NCI-H2081 treated with DMSO at 0.1 percent for 48 hours (cell line): ENCODE measurements around the gene BDNF.
"Not testable (repeated sequence)": the region's sequence is repeated elsewhere in the genome, so short reads cannot be mapped to it uniquely, and the experiment has no call there.

ENCODE experiments used
- DNase-seq: peaks from one replicate; lab custom pipeline; 2025; lab: John Stamatoyannopoulos, UW

Gene BDNF

GRCh38 chr11:27665508-27666101 lies 34.6 kb downstream of the BDNF start:
- DNase-seq, result not testable (repeated sequence)

DNA sequence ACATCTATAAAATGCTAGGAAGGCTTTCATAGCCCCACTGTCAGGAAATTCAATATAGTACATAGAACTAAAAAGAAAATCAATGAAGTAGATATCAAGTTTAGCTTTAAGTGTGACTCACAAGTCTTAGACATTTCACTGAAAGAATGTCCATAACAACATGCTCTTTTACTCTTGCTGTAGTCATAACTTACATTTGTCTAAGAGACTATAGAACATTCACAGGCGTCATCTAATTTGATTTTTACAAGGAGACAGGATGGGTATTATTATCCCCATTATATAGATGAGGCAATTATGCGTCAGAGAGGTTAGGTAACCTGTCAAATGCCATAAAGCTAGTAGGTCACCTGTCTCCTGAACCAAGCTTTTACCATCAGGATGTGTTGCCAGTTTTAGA lies 36.9 kb downstream of the BDNF start:
- no peak for DNase-seq

DNA sequence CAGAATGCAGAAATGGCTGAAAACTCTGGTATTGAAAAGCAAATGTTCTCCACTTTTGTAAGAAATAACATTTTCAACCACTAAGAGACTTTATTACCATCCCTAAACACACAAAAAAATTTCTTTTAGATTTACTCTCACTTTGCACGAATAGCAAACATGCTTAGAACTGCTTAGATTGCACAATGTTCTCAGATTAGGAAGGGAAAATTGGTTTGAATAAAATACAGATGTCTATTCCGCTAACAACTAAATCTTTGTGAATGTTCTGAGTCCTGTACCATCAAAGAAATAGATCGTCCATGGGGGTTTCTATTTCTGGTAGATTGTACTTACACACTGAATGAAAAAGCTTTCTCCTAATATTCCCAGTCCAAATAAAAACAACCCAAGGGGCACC lies 40.1 kb downstream of the BDNF start:
- no peak for DNase-seq

DNA sequence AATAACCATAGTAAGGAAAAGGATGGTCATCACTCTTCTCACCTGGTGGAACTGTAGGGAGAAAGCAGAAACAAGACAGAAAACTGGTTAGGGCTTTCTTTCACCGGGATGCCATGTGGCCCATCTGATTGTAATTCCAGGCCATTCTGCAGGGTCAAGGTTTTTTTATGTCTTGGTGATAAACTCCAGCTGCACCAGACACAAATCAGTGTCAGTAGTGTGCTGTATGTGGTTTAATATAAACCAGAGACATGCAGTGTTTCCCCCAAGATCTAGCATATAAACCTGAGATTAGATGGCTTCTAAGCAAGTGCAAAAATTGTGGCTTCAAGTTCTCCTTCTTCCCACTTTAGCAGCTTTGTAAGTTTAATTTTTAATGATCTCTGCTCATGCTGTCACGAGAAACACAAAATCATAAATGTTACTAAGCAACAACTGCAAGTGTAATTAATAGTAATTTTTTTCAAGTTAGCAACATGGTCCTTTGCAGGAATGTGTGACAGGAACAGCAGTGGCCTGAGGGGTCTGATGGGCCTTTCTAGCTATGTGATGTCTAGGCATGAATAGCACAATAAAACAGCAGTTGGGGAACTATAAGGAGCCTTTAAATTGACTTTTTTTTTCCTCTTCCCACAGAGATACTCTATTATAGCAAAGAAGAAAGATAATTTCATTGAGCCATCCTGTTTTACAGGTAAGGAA lies 41.6 kb downstream of the BDNF start:
- no peak for DNase-seq

DNA sequence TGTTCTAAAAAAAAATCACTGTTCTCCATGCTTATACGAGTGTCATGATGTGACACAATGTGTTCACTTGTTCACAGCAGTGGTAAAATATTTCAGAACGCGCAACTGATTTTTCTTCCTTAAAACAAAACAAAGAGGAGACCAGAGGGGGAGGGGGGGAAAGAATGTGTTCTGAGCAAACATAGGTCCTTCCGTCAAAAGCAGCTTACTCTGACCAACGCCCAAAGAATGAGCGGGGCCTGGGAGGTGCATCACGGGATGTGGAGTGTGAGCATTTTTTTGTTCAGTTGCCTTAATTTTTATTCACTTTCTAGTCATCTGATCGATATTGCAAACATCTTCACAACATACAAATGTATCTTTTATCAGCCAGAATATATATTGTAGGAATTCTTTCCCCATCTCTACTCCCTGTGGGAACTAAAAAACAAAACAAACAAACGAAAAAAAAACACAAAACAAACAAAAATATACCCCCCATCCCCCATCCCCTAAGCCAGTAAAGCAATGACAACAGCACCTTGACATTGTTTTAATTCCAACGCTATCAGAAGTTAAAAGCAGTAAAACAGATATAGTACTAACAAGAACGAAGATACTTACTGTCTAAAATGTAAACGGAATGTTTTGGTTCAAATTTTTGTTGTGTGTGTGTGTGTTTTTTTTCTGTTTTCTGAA lies 43.3 kb downstream of the BDNF start:
- no peak for DNase-seq

DNA sequence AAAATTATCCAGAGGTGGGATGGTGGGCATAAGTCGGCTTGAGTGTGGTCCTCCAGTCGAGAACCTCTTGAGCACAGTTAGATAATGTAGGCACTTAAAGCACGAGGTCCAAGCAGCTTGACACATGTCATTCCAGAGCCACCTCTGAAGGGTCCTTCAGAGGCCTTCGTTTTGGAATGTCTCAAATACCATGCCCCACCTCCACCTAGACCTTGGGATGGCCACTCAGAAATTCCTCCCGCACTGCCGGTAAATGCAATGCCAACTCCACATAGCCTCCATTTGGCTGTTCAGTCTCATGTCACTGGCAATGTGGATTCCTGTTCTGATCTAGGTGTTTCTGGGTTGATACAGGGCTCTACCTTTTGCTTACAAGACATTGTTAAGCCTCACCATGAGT lies 43.9 kb downstream of the BDNF start:
- DNase-seq, result no peak

- DNase-seq, result no peak
Observed at GRCh38 chr11:27653990-27654758, 46.1 kb downstream of the BDNF start.

GRCh38 chr11:27651711-27652110 lies 48.5 kb downstream of the BDNF start:
- DNase-seq, result no peak

- DNase-seq, result no peak
Observed at GRCh38 chr11:27650988-27651387, 49.3 kb downstream of the BDNF start.

DNA sequence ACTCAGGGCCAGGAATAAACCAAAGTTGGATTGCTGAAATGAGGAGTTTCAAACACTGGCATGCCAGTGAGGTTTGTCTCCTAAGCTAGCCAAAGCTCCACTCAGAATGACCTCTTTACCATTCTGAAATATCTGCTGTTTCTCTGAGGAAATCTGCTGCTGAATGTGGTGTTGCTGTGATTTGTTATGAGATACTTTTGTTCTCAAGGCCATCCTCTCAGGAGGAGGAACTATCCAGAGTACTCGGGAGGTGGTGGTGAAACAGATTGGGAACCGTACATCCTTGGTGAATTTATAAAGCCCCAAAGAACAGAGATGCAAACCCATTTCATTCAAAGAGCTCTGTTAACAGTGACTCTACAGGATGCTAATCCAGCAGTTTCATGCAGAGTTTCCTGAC lies 50.5 kb downstream of the BDNF start:
- DNase-seq, result no peak

DNA sequence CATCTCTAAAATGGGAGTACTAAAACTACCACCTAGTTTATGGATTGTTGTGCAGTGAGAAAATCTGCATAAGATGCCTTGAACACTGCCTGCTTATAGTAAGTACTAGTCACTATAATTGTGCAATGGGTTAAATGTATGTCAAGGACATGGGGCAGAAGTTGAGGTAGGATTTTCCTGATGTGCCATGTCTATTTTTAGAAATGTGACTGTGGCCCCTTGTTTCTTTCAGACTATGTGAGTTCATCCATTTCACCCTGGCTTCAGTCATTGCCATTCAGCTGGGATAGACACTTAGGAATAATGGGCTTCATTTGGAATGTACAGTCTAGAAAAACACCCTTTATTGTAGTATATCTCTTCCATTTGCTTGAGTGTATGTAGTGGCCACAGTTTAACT lies 51.4 kb downstream of the BDNF start:
- DNase-seq, result no peak

DNA sequence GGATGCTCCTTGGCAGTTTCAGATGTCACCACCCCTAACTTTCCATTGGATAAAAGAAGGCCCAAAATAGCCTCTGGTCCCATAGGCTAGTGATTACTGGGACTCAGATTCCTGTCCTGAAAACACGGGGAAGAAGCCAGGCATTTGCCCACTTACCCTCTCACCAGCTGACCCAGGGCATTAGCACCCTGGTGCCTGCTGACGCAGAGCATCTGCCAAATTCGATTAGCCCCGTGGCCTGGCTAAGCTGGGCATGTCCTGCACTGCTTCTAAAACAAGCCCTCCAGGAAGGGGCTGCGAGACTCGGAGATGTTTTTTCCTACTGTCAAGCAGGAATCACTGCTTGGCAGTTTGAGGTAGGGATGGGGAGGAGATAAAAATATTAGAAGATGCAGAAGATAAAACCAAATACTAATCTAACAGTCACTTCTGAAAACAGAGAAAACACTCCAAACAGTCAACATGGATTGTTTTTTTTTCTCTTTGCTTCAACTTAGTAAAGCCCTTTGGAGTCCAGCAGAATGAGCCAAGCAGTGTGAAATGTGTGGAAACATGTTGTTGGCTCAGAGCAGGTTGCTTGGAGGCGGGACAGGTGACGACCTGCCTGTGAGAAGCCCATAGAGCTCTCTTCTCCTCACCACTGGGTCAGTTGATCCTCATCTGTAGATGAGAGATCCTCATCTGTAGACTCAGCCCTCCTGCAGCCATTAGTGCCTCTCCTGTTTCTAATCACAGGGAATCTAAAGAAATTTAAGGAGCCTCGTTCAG lies 54.0 kb downstream of the BDNF start:
- DNase-seq, result no peak

GRCh38 chr11:27642954-27643353 lies 57.3 kb downstream of the BDNF start:
- DNase-seq, result no peak

DNA sequence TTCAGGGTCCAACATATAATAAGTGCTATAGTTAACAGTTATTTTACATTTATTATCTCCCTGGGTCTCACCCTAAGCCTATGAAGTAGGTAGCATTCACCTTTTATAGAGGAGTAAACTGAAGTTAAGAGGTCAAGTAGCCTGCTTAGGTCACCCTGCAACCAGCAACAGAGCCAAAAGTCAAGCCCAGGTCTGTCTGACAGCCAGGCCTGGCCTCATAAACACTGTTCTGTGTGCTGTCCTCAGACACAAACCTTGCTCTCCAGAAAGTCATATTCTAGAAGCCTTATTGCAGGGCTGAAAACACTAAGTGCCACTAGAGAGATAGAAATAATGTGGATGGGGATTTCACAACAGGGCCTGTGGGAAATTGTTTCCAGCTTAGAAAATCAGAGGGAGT lies 59.3 kb downstream of the BDNF start:
- DNase-seq, result no peak

GRCh38 chr11:27635567-27636037 lies 64.7 kb downstream of the BDNF start:
- no peak for DNase-seq

DNA sequence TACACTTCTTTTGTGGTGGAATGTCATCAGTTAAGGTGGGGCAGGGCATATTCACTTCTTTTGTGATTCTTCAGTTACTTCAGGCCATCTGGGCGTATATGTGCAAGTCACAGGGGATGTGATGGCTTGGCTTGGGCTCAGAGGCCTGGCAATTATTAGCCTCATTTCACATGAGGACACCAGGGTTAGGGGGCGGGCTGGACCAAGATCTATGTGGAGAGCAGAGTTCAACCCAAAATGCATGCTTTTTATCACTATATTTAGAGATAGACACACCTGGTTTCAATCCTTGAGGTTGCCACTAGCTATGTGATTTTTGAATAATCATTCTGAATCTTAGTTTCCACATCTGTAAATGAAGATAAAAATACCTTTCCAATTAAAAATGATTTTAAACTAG lies 65.5 kb downstream of the BDNF start:
- not testable (repeated sequence) for DNase-seq

GRCh38 chr11:27634282-27634681 lies 66.0 kb downstream of the BDNF start:
- not testable (repeated sequence) for DNase-seq

DNA sequence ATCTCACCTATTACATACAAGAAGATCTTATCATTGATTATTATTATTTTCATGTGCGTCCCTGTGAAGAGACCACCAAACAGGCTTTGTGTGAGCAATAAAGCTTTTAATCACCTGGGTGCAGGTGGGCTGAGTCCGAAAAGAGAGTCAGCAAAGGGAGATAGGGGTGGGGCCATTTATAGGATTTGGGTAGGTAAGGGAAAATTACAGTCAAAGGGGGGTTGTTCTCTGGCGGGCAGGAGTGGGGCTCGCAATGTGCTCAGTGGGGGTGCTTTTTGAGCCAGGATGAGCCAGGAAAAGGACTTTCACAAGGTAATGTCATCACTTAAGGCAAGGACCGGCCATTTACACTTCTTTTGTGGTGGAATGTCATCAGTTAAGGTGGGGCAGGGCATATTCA lies 71.2 kb downstream of the BDNF start:
- not testable (repeated sequence) for DNase-seq

DNA sequence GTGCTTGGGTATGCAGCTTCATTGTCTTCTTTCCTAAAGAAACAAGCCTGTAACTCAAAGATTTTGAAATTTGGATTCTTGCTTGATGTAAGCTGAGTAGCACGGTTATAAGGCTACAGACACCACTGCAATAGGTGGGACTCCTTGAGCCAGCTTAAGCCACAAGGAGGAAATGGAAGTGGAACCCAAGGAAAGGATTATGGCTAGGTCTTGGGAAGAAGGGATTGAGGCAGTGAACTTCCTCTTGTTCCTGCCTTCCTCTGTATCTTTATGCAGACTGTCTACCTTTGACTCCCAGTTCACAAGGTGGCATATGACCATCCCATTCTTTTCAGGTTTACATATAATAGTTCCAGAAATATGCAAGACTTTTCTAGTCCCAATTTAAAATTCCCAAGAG lies 72.3 kb downstream of the BDNF start:
- no peak for DNase-seq

DNA sequence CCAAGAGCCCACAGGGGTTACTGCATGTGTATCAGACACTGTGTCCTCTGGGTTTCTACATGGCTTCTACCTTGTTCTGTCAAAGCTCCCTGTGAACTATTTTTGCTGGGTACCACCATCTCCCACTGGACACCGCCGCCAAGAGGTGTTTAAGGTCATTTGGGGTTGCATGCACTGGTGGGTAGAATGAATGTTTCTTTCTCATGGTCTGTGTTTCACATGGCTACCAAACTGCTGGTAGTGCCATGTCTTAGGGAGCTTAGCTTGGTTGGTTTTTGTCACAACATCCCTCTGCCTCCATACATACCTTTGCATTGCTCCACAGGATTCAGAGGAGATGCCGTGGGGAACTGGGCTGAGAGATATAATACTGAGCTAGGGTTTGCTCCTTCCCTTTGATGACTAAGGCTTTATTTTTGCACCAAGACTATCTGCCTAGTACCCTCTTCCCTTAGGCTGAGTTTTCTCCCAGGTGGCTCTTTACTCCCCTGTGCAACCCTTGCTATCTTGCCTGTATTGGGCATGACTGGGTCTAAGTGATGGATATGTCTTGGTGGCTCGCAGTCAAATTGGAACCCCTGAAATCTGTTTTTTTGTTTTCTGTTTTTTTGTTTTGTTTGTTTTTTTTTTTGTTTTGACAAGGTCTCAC lies 73.2 kb downstream of the BDNF start:
- DNase-seq, result no peak

DNA sequence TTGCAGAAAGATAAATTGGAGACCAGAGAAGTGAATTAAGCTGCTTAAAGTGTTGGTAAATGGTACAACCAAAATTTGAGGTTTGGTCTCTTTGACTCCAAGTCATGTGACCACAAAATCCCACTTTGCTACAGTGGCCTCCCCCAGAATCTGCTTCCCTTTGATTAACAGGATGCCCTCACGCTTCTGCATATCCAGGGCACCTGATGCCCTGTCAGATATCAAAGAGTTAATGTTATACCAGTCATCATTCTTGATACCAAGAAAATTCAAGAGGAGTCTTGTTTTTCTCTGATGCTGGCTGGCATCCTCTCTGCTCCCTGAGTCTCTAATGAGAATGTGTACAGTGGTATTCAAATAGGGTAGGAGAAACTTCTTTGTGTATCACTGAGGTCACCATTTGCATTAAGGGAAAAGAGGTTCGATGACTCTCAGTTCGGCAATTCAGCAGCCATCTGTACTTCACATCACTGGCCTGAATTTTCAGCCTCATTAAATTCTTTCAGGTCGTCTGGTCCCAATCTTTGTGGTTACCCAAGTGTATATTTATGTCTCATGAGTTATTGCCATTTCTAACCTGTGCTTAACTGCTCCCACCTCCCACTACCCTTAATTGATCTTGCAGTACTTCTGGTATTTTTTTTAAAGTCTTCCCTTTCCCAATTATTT lies 73.9 kb downstream of the BDNF start:
- DNase-seq, result no peak
